Astrocyte (in vitro differentiated cells and primary cell): ENCODE measurements around the gene TSHZ1. TPM values are rescaled to one million over a fixed set of nuclear protein-coding genes. Genes with fewer than 3 reads are reported as not detected.

Experiments
- DNase-seq: peaks from one replicate; pipeline ENCODE4 v3.0.0-alpha.2; 2010; ENCODE audit warnings: low read depth
- FAIRE-seq: peaks from 2 replicates; lab custom pipeline; 2011; peaks lifted over from hg19 to GRCh38; lab: Jason Lieb, UNC
- H2AFZ ChIP-seq: 2 replicates; pipeline ENCODE4 v1.6.0; 2012; ENCODE audit warnings: low read depth, low read length, inconsistent platforms
- H3K27ac ChIP-seq: 2 replicates; pipeline ENCODE4 v1.5.1; 2011; ENCODE audit warnings: low read depth, low read length, inconsistent platforms
- H3K27me3 ChIP-seq: 2 replicates; pipeline ENCODE4 v1.6.0; 2011; ENCODE audit warnings: low read length, inconsistent platforms; ENCODE audit not compliant: insufficient read depth
- H3K36me3 ChIP-seq: 2 replicates; pipeline ENCODE4 v1.5.1; 2011; ENCODE audit warnings: low read length, inconsistent platforms; ENCODE audit not compliant: insufficient read depth
- H3K4me1 ChIP-seq: 2 replicates; pipeline ENCODE4 v1.5.1; 2011; ENCODE audit warnings: low read length, inconsistent platforms; ENCODE audit not compliant: insufficient read depth
- H3K4me2 ChIP-seq: 2 replicates; pipeline ENCODE4 v1.6.0; 2012; ENCODE audit warnings: low read length, inconsistent platforms
- H3K4me3 ChIP-seq: 2 replicates; pipeline ENCODE4 v1.5.1; 2011; ENCODE audit warnings: low read depth, mild to moderate bottlenecking, low read length, inconsistent platforms; ENCODE audit not compliant: insufficient read depth
- H3K79me2 ChIP-seq: 2 replicates; pipeline ENCODE4 v1.6.0; 2012; ENCODE audit warnings: mild to moderate bottlenecking, low read length, inconsistent platforms; ENCODE audit not compliant: insufficient read depth
- H3K9ac ChIP-seq: 2 replicates; pipeline ENCODE4 v1.6.0; 2012; ENCODE audit warnings: mild to moderate bottlenecking, low read length, inconsistent platforms
- H3K9me3 ChIP-seq: 2 replicates; pipeline ENCODE4 v1.5.1; 2012; ENCODE audit warnings: low read depth, mild to moderate bottlenecking, low read length, inconsistent platforms; ENCODE audit not compliant: insufficient read depth
- H4K20me1 ChIP-seq: 2 replicates; pipeline ENCODE4 v1.6.0; 2012; ENCODE audit warnings: low read length, inconsistent platforms; ENCODE audit not compliant: insufficient read depth
- H3K27ac Mint-ChIP-seq: one replicate; pipeline ENCODE4 v1.8.0; 2021; ENCODE audit warnings: mild to moderate bottlenecking, mixed read lengths; ENCODE audit not compliant: unreplicated experiment
- H3K27me3 Mint-ChIP-seq: one replicate; pipeline ENCODE4 v1.8.0; 2021; ENCODE audit warnings: low read depth, mixed read lengths; ENCODE audit not compliant: unreplicated experiment
- H3K36me3 Mint-ChIP-seq: one replicate; pipeline ENCODE4 v1.8.0; 2021; ENCODE audit warnings: low read depth, mixed read lengths; ENCODE audit not compliant: unreplicated experiment
- H3K4me1 Mint-ChIP-seq: one replicate; pipeline ENCODE4 v1.8.0; 2021; ENCODE audit warnings: low read depth, mixed read lengths; ENCODE audit not compliant: unreplicated experiment
- H3K4me3 Mint-ChIP-seq: one replicate; pipeline ENCODE4 v1.8.0; 2021; ENCODE audit warnings: mild to moderate bottlenecking, moderate library complexity, mixed read lengths; ENCODE audit not compliant: unreplicated experiment
- H3K9me3 Mint-ChIP-seq: one replicate; pipeline ENCODE4 v1.8.0; 2021; ENCODE audit warnings: mild to moderate bottlenecking, mixed read lengths; ENCODE audit not compliant: unreplicated experiment
- CTCF ChIP-seq: IDR thresholded peaks from 2 replicates; pipeline ENCODE4 v1.5.1; 2011; ENCODE audit warnings: low read depth, mild to moderate bottlenecking, inconsistent platforms, low read length, moderate library complexity; ENCODE audit not compliant: insufficient read depth
- EZH2 ChIP-seq: IDR thresholded peaks from 2 replicates; pipeline ENCODE4 v1.6.1; 2012; ENCODE audit warnings: mild to moderate bottlenecking, low read length, inconsistent platforms; ENCODE audit not compliant: insufficient read depth
- total RNA-seq: library from RNA; stranded (reverse); gene quantifications from 2 replicates; pipeline ENCODE4 v1.2.1, GENCODE V29; 2021

The TSHZ1 gene
- total RNA-seq, 1 donor from 2014 or later = 2.9 TPM

- H4K20me1 ChIP-seq = no peaks in the 10 kb centered on the region
- no peak overlapping the region for H3K27ac ChIP-seq
- H2AFZ ChIP-seq = no peak overlapping the region
- TF ChIP-seq EZH2 = no peak
- TF ChIP-seq CTCF = no peak
- no peaks in the 10 kb centered on the region for H3K36me3 ChIP-seq
- no peaks in the 10 kb centered on the region for H3K27me3 ChIP-seq
- H3K9ac ChIP-seq = no peak overlapping the region
- Mint-ChIP-seq H3K27ac (no peak overlapping the region), H3K4me3 (no peak overlapping the region), H3K9me3 (peaks cover 5% of the 10 kb centered on the region), H3K36me3 (no peaks in the 10 kb centered on the region), H3K4me1 (no peaks in the 10 kb centered on the region), H3K27me3 (peaks cover 4% of the 10 kb centered on the region)
- H3K9me3 ChIP-seq = no peaks in the 10 kb centered on the region
- DNase-seq = no peak
- no peak overlapping the region for H3K4me2 ChIP-seq
- no peaks in the 10 kb centered on the region for H3K4me1 ChIP-seq
- H3K79me2 ChIP-seq = peaks cover 17% of the 10 kb centered on the region
- no peak for FAIRE-seq
- no peak overlapping the region for H3K4me3 ChIP-seq
Measured at GRCh38 chr18:75240433-75240832, 29.8 kb downstream of the TSHZ1 start.

GRCh38 chr18:75241705-75242104, 31.1 kb downstream of the TSHZ1 start:
- H3K4me3 ChIP-seq = no peak overlapping the region
- H3K9me3 Mint-ChIP-seq = peaks cover 5% of the 10 kb centered on the region
- no peak for DNase-seq
- H2AFZ ChIP-seq = no peak overlapping the region
- peaks cover 3% of the 10 kb centered on the region for H4K20me1 ChIP-seq
- H3K9me3 ChIP-seq = no peaks in the 10 kb centered on the region
- H3K27me3 ChIP-seq = no peaks in the 10 kb centered on the region
- H3K36me3 Mint-ChIP-seq = no peaks in the 10 kb centered on the region
- no peak overlapping the region for H3K27ac Mint-ChIP-seq
- H3K9ac ChIP-seq = no peak overlapping the region
- H3K27ac ChIP-seq = no peak overlapping the region
- no peaks in the 10 kb centered on the region for H3K4me1 ChIP-seq
- no peak for FAIRE-seq
- H3K36me3 ChIP-seq = no peaks in the 10 kb centered on the region
- H3K79me2 ChIP-seq = peaks cover 11% of the 10 kb centered on the region
- H3K4me3 Mint-ChIP-seq = no peak overlapping the region
- H3K27me3 Mint-ChIP-seq = peaks cover 4% of the 10 kb centered on the region
- H3K4me1 Mint-ChIP-seq = no peaks in the 10 kb centered on the region
- H3K4me2 ChIP-seq = no peak overlapping the region
- TF ChIP-seq CTCF (no peak), EZH2 (no peak)

DNA sequence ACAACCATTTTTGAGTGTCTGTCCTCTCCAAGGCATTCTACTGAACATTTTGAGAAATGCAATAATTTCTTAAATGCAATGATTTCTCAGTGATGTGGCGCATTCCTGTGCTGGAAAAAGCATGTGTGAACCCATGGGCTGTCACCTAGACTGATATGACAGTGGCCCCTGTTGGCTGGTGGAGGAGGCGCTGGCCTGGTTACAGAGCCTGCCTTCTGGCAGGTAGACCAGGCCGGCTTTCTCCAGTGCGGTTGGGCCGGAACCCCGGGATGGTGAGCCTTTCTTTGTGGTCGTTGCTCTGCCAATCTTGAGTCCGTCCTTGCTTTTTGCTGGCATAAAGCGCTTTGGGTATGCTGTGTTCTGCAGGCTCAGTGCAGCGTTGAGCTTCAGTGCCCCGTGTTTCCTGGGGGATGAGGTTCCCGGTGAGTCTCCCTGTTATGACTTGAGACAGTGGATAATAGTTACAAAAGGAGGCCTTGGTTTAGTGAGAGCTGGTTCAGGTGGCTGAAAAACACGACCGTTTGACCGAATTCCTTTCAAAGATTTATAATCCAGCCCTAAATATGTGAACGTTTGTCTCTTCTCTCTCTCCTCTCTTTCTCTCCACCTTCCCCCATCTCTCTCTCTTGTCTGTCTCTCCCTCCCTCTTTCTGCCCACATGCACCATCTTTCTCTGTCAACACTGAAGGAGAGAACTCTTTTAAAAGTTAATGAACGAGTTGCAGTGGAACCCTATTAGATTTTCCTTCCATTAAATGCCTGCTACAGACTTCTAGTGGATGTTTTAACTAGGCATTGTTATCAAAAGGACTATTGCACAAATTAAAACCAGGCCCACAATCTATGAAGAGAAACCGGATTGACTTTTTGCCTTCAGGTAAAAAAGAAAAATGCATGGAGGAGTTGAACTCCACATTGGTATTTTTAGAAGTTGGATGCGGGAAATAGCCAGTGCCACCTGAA, 34.0 kb downstream of the TSHZ1 start:
- DNase-seq = no peak
- no peaks in the 10 kb centered on the region for H3K36me3 Mint-ChIP-seq
- Histone ChIP-seq H2AFZ (no peak overlapping the region), H3K4me3 (no peak overlapping the region), H4K20me1 (peaks cover 3% of the 10 kb centered on the region), H3K27me3 (no peaks in the 10 kb centered on the region), H3K9ac (no peak overlapping the region), H3K4me2 (no peak overlapping the region), H3K27ac (no peak overlapping the region), H3K4me1 (peaks cover 5% of the 10 kb centered on the region), H3K36me3 (no peaks in the 10 kb centered on the region), H3K9me3 (no peaks in the 10 kb centered on the region), H3K79me2 (peaks cover 35% of the 10 kb centered on the region)
- TF ChIP-seq CTCF (no peak), EZH2 (no peak)
- no peaks in the 10 kb centered on the region for H3K4me1 Mint-ChIP-seq
- H3K4me3 Mint-ChIP-seq = no peak overlapping the region
- peaks cover 4% of the 10 kb centered on the region for H3K27me3 Mint-ChIP-seq
- peaks cover 3% of the 10 kb centered on the region for H3K9me3 Mint-ChIP-seq
- FAIRE-seq = no peak
- no peak overlapping the region for H3K27ac Mint-ChIP-seq
